Body of pancreas (tissue), 4 donors: ENCODE results near the gene KRTAP29-1. TPM values are rescaled to one million over a fixed set of nuclear protein-coding genes. Genes with fewer than 3 reads are reported as not detected.
A peak's percentile ranks its signal among the peaks of the same experiment; 100 is the strongest.

ENCODE experiments used
- ATAC-seq: fragments of 150-250 bp; one replicate; pipeline ENCODE4 v1.9.1; 2016
- DNase-seq, 4 donors: peaks; one replicate each; pipeline ENCODE4 v3.0.0-alpha.2; 2019
- H3K27ac ChIP-seq, 4 donors: fragments of 200-600 bp; sonication (generic); 1 replicate in 3 of 4; 2 replicates in 1 of 4; pipeline versions ENCODE4 v1.5.1 to v1.6.1; 2016 to 2019; ENCODE audit warnings: mild to moderate bottlenecking in 1 of 4, mixed read lengths in 1 of 4, moderate library complexity in 1 of 4
- H3K27me3 ChIP-seq, 2 donors: fragments of 200-600 bp; sonication (generic); one replicate each; pipeline ENCODE4 v1.6.0; 2016; ENCODE audit warnings: mild to moderate bottlenecking in 1 of 2
- H3K36me3 ChIP-seq, 2 donors: fragments of 200-600 bp; sonication (generic); replicated peaks in 1 of 2; 2 replicates each; pipeline ENCODE4 v1.5.1; 2016; ENCODE audit warnings: low read depth in 2 of 2; ENCODE audit not compliant: insufficient read depth in 1 of 2
- H3K4me1 ChIP-seq: fragments of 200-600 bp; sonication (generic); one replicate; pipeline ENCODE4 v1.6.0; 2016
- H3K4me3 ChIP-seq, 2 donors: fragments of 200-600 bp; sonication (generic); 1 replicate in 1 of 2; 2 replicates in 1 of 2; pipeline ENCODE4 v1.5.1; 2016 to 2019
- H3K9me3 ChIP-seq, 3 donors: fragments of 200-600 bp; sonication (generic); 1 replicate in 2 of 3; 2 replicates in 1 of 3; pipeline ENCODE4 v1.5.1; 2016
- CTCF ChIP-seq, 7 experiments: fragments of 450-650 bp in 4 of 7; fragments of 200-600 bp in 3 of 7; sonication (generic) in 3 of 7; IDR thresholded peaks; one replicate each; pipeline ENCODE4 v1.5.1; 2016 to 2019; ENCODE audit warnings: antibody characterized with exemption in 7 of 7
- POLR2A ChIP-seq, 3 donors: fragments of 450-650 bp; IDR thresholded peaks; one replicate each; pipeline ENCODE4 v1.6.1; 2016; ENCODE audit warnings: antibody characterized with exemption in 3 of 3, mild to moderate bottlenecking in 2 of 3
- WGBS, 2 donors: methylation state at CpG; one replicate each; pipeline ENCODE4 v1.1.5; 2017; 5-methylcytosine and 5-hydroxymethylcytosine counted together
- intact Hi-C: fragments of 100-400 bp; cut with DNase I; formaldehyde crosslinking; loops from one replicate; pipeline ENCODE4 v1.15.1; 2023
- total RNA-seq, 2 donors: library from RNA; depleted of rRNA; stranded (reverse); fragments of >200 nt; gene quantifications; one replicate each; pipeline ENCODE4 v1.1.0, GENCODE V29; 2016

KRTAP29-1 gene
- total RNA-seq, 2 donors from 2014 or later = not detected

DNA sequence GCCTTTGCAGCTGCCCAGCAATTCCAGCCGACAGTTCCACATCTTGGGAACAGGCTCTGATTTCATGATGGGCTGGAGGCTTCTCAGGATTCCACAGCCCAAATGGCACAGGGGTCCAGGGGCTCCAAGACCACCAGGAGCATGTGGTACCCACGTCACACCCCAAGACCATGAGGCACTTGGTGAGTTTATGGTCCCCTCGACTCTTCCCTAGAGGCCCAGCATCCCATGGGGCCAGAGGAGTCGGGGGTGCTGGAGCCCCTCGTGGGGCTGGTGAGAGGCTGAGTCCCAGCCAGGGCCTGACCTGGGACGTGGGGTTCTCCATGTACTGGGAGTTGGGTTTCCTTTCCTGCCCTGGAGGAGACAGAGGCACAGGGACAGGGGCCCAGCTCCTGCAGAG lies 23.0 kb upstream of the KRTAP29-1 start:
- intact Hi-C loops = no loop called here
- TF ChIP-seq POLR2A (IDR thresholded peaks at IDR 0.05) (no peak), CTCF (IDR thresholded peaks at IDR 0.05) (no peak)
- 56 to 77% methylated on average over 4 to 6 of the region's 6 CpGs for WGBS, 2 donors

DNA sequence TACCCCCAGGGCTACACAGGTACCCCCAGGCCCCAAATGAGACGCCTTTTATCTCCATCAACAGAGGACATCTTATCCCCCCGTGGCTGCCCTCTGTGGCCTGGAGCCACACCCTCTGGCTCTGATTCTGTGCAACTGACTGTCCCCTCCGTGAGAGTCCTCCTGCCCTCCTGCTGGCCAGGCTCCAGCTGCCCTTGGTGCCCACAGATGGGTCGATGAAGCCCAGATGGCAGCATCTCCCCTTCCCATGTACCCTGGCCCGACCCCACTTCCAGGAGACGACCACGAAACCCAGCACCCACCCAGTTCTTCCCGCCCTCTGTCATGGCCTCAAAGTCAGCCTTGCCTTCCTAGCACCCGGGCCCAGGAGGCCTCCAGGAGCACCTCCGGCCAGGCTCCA lies 22.5 kb upstream of the KRTAP29-1 start:
- Histone ChIP-seq H3K27ac (no peak overlapping the region), H3K27me3 (no peaks in the 10 kb centered on the region), H3K36me3 (no peaks in the 10 kb centered on the region), H3K4me3 (no peak overlapping the region), H3K4me1 (no peaks in the 10 kb centered on the region), H3K9me3 (peaks cover 0 to 3% (median 0%) of the 10 kb centered on the region in 3 donors)
- TF ChIP-seq POLR2A (IDR thresholded peaks at IDR 0.05) (no peak), CTCF (IDR thresholded peaks at IDR 0.05) (no peak)
- 62 to 66% methylated on average over 9 to 10 of the region's 10 CpGs for WGBS, 2 donors
- ATAC-seq (no peak), DNase-seq (no peak)
- intact Hi-C loops = no loop called here

More for the DNA sequence above, 23.0 kb upstream of the KRTAP29-1 start:
- Histone ChIP-seq H3K27me3 (no peaks in the 10 kb centered on the region), H3K27ac (no peak overlapping the region), H3K4me1 (no peaks in the 10 kb centered on the region), H3K36me3 (no peaks in the 10 kb centered on the region), H3K4me3 (no peak overlapping the region), H3K9me3 (no peaks in the 10 kb centered on the region)
- ATAC-seq = no peak
- DNase-seq = no peak

DNA sequence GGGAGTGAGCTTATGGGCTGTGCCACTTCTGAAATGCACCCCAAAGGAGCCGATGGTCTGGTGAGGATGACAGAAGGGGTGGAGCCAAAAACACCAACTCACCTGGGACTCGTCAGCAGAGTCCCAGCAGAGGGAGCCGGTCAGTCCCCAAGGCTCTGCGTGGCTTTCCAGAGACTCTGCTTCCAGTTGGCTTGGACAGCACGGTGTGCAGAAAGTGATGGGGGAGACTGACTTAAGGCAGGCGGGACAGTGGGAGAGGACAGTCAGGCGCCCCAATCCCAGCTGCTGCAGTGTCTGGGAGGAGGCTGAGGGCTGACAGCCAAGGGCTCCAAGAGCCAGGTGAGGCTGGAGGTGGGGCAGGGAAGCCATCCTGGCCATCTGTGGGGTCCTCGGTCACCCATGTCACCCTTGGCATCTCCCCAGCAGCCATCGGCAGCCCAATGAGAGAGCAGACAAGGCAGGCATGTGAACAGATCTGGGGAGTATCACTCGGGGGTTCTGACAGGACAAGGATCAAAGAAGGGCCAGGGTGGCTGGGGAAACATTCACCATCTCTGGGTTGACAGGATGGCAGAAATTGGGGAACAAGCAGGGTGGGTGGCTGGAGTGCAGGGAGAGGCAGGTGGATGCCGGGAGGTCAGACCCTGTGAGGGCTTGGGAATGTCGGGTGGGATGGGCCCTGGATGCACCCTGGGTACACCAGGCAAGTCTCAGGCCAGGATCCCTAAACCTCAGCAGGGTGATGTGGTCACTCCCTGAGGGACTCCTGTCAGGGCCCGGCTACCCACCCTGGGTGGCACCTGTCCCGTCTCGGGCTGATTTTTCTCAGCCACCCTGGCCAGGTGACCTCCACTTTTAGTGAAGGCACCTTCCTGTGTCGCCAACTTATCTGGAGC lies 21.8 kb upstream of the KRTAP29-1 start:
- Histone ChIP-seq H3K4me3 (no peak overlapping the region), H3K27me3 (no peaks in the 10 kb centered on the region), H3K36me3 (no peaks in the 10 kb centered on the region), H3K27ac (no peak overlapping the region), H3K9me3 (peaks cover 0 to 10% (median 0%) of the 10 kb centered on the region in 3 donors), H3K4me1 (no peaks in the 10 kb centered on the region)
- peak in 2 of 4 donors; percentile 22 to 35 for DNase-seq
- intact Hi-C loops = no loop called here
- peak in 4 of 7 experiments; percentile 8 to 25 (median 12) for TF ChIP-seq CTCF (IDR thresholded peaks at IDR 0.05)
- TF ChIP-seq POLR2A (IDR thresholded peaks at IDR 0.05) = no peak
- WGBS, 2 donors = 36 to 40% methylated on average over 15 to 16 of the region's 16 CpGs
- peak; percentile 30 for ATAC-seq

- no peak overlapping the region for H3K27ac ChIP-seq
- 76% methylated on average over 8 to 11 of the region's 11 CpGs for WGBS, 2 donors
- ATAC-seq = no peak
Measured at GRCh38 chr17:41322903-41323895, 20.5 kb upstream of the KRTAP29-1 start.

More at GRCh38 chr17:41322903-41323895, 20.5 kb upstream of the KRTAP29-1 start:
- Histone ChIP-seq H3K4me3 (no peak overlapping the region), H3K9me3 (peaks cover 0 to 11% (median 0%) of the 10 kb centered on the region in 3 donors), H3K4me1 (no peaks in the 10 kb centered on the region), H3K36me3 (no peaks in the 10 kb centered on the region), H3K27me3 (no peaks in the 10 kb centered on the region)
- intact Hi-C loops = no loop called here
- DNase-seq = no peak
- TF ChIP-seq CTCF (IDR thresholded peaks at IDR 0.05) (no peak), POLR2A (IDR thresholded peaks at IDR 0.05) (no peak)
